Neural cell (in vitro differentiated cells): ENCODE measurements around the gene PFKL. TPM values are rescaled to one million over a fixed set of nuclear protein-coding genes. Genes with fewer than 3 reads are reported as not detected.

ENCODE experiments used
- H2AFZ ChIP-seq: fragments of 200-600, 300-800 bp; sonication (generic), shearing (Covaris generic); 2 replicates; pipeline ENCODE4 v1.6.0; 2014; ENCODE audit warnings: low read depth, mild to moderate bottlenecking, antibody characterized with exemption, low read length, moderate library complexity
- H3F3A ChIP-seq: fragments of 200-600 bp; shearing (Covaris generic); 2 replicates; pipeline ENCODE4 v1.6.1; 2016; ENCODE audit warnings: mild to moderate bottlenecking, moderate library complexity, mixed read lengths, antibody characterized with exemption, low read length; ENCODE audit not compliant: insufficient read depth, poor library complexity, severe bottlenecking
- H3K27ac ChIP-seq: fragments of 200-600, 300-800 bp; sonication (generic), shearing (Covaris generic); 2 replicates; pipeline ENCODE4 v1.5.1; 2014; ENCODE audit warnings: mild to moderate bottlenecking, low read length, moderate library complexity
- H3K27me3 ChIP-seq: fragments of 300-800, 200-600 bp; sonication (generic), shearing (Covaris generic); 2 replicates; pipeline ENCODE4 v1.6.0; 2014; ENCODE audit warnings: mild to moderate bottlenecking, low read depth, low read length, moderate library complexity; ENCODE audit not compliant: insufficient read depth
- H3K36me3 ChIP-seq: fragments of 300-800, 200-600 bp; sonication (generic), shearing (Covaris generic); 2 replicates; pipeline ENCODE4 v1.5.1; 2014; ENCODE audit warnings: mild to moderate bottlenecking, antibody characterized with exemption, low read length, moderate library complexity; ENCODE audit not compliant: insufficient read depth
- H3K4me2 ChIP-seq: fragments of 300-800, 200-600 bp; sonication (generic), shearing (Covaris generic); 2 replicates; pipeline ENCODE4 v1.6.0; 2014; ENCODE audit warnings: mild to moderate bottlenecking, low read length
- H3K4me3 ChIP-seq: fragments of 300-800, 200-600 bp; sonication (generic), shearing (Covaris generic); 2 replicates; pipeline ENCODE4 v1.5.1; 2014; ENCODE audit warnings: mild to moderate bottlenecking, low read length, moderate library complexity
- H3K79me2 ChIP-seq: fragments of 200-600 bp; shearing (Covaris generic); replicated peaks from 2 replicates; pipeline ENCODE4 v1.6.0; 2014; ENCODE audit warnings: mild to moderate bottlenecking, low read length, moderate library complexity; ENCODE audit not compliant: insufficient read depth
- H3K9ac ChIP-seq: fragments of 300-800, 200-600 bp; sonication (generic), shearing (Covaris generic); 2 replicates; pipeline ENCODE4 v1.6.1; 2016; ENCODE audit warnings: mild to moderate bottlenecking, low read length, mixed read lengths
- H3K9me2 ChIP-seq: fragments of 200-600 bp; shearing (Covaris generic); 2 replicates; pipeline ENCODE4 v1.6.1; 2016; ENCODE audit warnings: mild to moderate bottlenecking, low read length, mixed read lengths; ENCODE audit not compliant: insufficient read depth
- H3K9me3 ChIP-seq: fragments of 200-600, 300-800 bp; sonication (generic), shearing (Covaris generic); 2 replicates; pipeline ENCODE4 v1.6.1; 2016; ENCODE audit warnings: mild to moderate bottlenecking, mixed run types, low read length, moderate library complexity, mixed read lengths
- H4K20me1 ChIP-seq: fragments of 200-600 bp; shearing (Covaris generic); 2 replicates; pipeline ENCODE4 v1.6.1; 2016; ENCODE audit warnings: mild to moderate bottlenecking, mixed run types; ENCODE audit not compliant: insufficient read depth
- CTCF ChIP-seq: fragments of 450-650 bp; IDR thresholded peaks from 2 replicates; pipeline ENCODE4 v1.5.1; 2014; ENCODE audit warnings: antibody characterized with exemption, mild to moderate bottlenecking, moderate library complexity; ENCODE audit not compliant: poor library complexity, severe bottlenecking
- EP300 ChIP-seq: fragments of 450-650 bp; conservative IDR thresholded peaks from 2 replicates; pipeline ENCODE4 v1.6.1; 2014; ENCODE audit warnings: antibody characterized with exemption, mild to moderate bottlenecking, moderate library complexity; ENCODE audit not compliant: poor library complexity, severe bottlenecking
- EZH2 ChIP-seq: fragments of 200-600, 300-800 bp; shearing (Covaris generic), sonication (generic); IDR thresholded peaks from 2 replicates; pipeline ENCODE4 v1.6.1; 2014; ENCODE audit warnings: antibody characterized with exemption, low read length, borderline replicate concordance, mild to moderate bottlenecking; ENCODE audit not compliant: insufficient read depth, poor library complexity, severe bottlenecking
- MXI1 ChIP-seq: fragments of 450-650 bp; conservative IDR thresholded peaks from 2 replicates; pipeline ENCODE4 v1.6.1; 2014; ENCODE audit warnings: antibody characterized with exemption, mild to moderate bottlenecking; ENCODE audit not compliant: poor library complexity, severe bottlenecking
- POLR2AphosphoS5 ChIP-seq: IDR thresholded peaks from 2 replicates; pipeline ENCODE4 v1.6.1; 2012
- RAD21 ChIP-seq: fragments of 450-650 bp; conservative IDR thresholded peaks from 2 replicates; pipeline ENCODE4 v1.6.1; 2014; ENCODE audit warnings: antibody characterized with exemption, mild to moderate bottlenecking, moderate library complexity
- REST ChIP-seq: IDR thresholded peaks from 2 replicates; pipeline ENCODE4 v1.6.1; 2012; ENCODE audit warnings: borderline replicate concordance
- SMC3 ChIP-seq: fragments of 450-650 bp; conservative IDR thresholded peaks from 2 replicates; pipeline ENCODE4 v1.6.1; 2014; ENCODE audit warnings: antibody characterized with exemption, mild to moderate bottlenecking, moderate library complexity; ENCODE audit not compliant: poor library complexity
- TAF1 ChIP-seq: IDR thresholded peaks from 2 replicates; pipeline ENCODE4 v1.6.1; 2012; ENCODE audit warnings: low read depth
- polyA plus RNA-seq: library from polyadenylated mRNA; depleted of rRNA; stranded (reverse); fragments of >200 nt; gene quantifications from 2 replicates; pipeline ENCODE4 v1.2.3, GENCODE V29; 2014

PFKL gene
- polyA plus RNA-seq, 1 donor from 2014 or later = 79.6 TPM

DNA sequence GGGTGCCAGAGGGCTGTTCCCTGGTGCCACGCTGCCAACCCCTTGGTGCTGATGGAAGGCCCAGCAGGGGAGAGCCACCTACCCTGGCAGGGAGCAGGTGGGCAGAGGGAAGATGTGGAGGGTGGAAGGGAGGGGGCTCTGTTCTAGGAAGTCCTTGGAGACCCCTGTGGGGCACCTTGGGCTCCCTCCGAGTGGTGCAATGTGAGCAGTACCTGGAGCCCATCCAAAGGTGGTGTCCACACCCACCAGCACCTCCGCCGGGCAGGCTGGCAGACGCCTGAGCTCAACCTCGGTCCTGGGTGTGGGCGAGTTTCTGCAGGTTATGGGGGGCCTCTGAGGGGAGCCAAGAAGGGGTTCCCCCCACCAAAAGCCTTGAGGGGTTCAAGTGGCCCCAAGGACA is 26.8 kb upstream of the PFKL start:
- H3K79me2 ChIP-seq = no peaks in the 10 kb centered on the region
- no peaks in the 10 kb centered on the region for H3K36me3 ChIP-seq
- no peaks in the 10 kb centered on the region for H4K20me1 ChIP-seq
- no peak for TF ChIP-seq TAF1
- TF ChIP-seq RAD21 = no peak
- TF ChIP-seq EZH2 = no peak
- no peak for TF ChIP-seq POLR2AphosphoS5
- no peak overlapping the region for H2AFZ ChIP-seq
- no peaks in the 10 kb centered on the region for H3K9me2 ChIP-seq
- H3K4me3 ChIP-seq = no peak overlapping the region
- H3K27ac ChIP-seq = no peak overlapping the region
- no peak overlapping the region for H3K9ac ChIP-seq
- H3K27me3 ChIP-seq = no peaks in the 10 kb centered on the region
- H3K4me2 ChIP-seq = no peak overlapping the region
- no peaks in the 10 kb centered on the region for H3F3A ChIP-seq
- H3K9me3 ChIP-seq = no peaks in the 10 kb centered on the region

DNA sequence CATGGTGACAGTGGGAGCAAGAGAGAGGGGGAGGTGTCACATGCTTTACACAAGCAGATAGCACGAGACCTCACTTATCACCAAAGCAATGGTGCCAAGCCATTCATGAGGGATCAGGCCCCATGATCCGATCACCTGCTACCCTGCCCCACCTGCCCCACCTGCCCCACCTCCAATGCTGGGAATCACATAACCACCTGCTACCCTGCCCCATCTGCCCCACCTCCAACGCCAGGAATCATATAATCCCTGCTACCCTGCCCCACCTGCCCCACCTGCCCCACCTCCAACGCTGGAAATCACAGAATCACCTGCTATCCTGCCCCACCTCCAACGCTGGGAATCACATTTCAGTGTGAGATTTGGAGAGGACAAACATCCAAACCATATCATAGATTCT is 24.8 kb upstream of the PFKL start:
- Histone ChIP-seq H3F3A (no peaks in the 10 kb centered on the region), H3K27me3 (no peaks in the 10 kb centered on the region), H2AFZ (no peak overlapping the region), H3K4me2 (no peak overlapping the region), H3K9me3 (no peaks in the 10 kb centered on the region), H3K79me2 (no peaks in the 10 kb centered on the region), H4K20me1 (no peaks in the 10 kb centered on the region), H3K9me2 (no peaks in the 10 kb centered on the region), H3K9ac (no peak overlapping the region), H3K4me3 (no peak overlapping the region), H3K27ac (no peak overlapping the region), H3K36me3 (no peaks in the 10 kb centered on the region)
- TF ChIP-seq MXI1 (no peak), REST (no peak), CTCF (no peak), POLR2AphosphoS5 (no peak), RAD21 (no peak), EP300 (no peak), TAF1 (no peak), SMC3 (no peak), EZH2 (no peak)
